CD4-positive, alpha-beta T cell (primary cell): ENCODE measurements around the gene ABCC2. TPM values are rescaled to one million over a fixed set of nuclear protein-coding genes. Genes with fewer than 3 reads are reported as not detected.

Source experiments
- ATAC-seq: fragments of 200-7000 bp; cut with Tn5 transposase; one replicate; pipeline ENCODE4 v1.10.0; 2022; ENCODE audit warnings: mild to moderate bottlenecking; ENCODE audit not compliant: poor library complexity
- CTCF ChIA-PET: fragments of 350-600 bp; sonication (Branson Sonifier 250); formaldehyde crosslinking; loops from one replicate; lab custom pipeline; 2021; ENCODE audit warnings: antibody characterized with exemption, inconsistent platforms; lab: Charles Lee
- POLR2A ChIA-PET: fragments of 350-600 bp; sonication (Branson Sonifier 250); formaldehyde crosslinking; loops from one replicate; lab custom pipeline; 2021; ENCODE audit warnings: antibody characterized with exemption, inconsistent platforms; lab: Charles Lee
- DNase-seq, 14 experiments: peaks; one replicate each; pipeline ENCODE4 v3.0.0-alpha.2; 2013 to 2020; ENCODE audit warnings: mixed read lengths in 2 of 14
- H3K27ac ChIP-seq, 2 donors: one replicate each; pipeline versions ENCODE4 v1.5.1 to v1.7.0; 2013; ENCODE audit warnings: low read length in 2 of 2, low read depth in 1 of 2, mild to moderate bottlenecking in 1 of 2
- H3K27me3 ChIP-seq, 2 experiments: 1 replicate in 1 of 2; 2 replicates in 1 of 2; pipeline versions ENCODE4 v1.6.1 to v1.7.0; 2013; ENCODE audit warnings: low read length in 2 of 2, control low read depth in 1 of 2, mild to moderate bottlenecking in 1 of 2, moderate library complexity in 1 of 2; ENCODE audit not compliant: insufficient read depth in 2 of 2, control insufficient read depth in 1 of 2
- H3K36me3 ChIP-seq: one replicate; pipeline ENCODE4 v1.6.1; 2013; ENCODE audit warnings: low read length, control low read depth; ENCODE audit not compliant: insufficient read depth
- H3K4me1 ChIP-seq: one replicate; pipeline ENCODE4 v1.6.1; 2013; ENCODE audit warnings: low read length, control low read depth; ENCODE audit not compliant: insufficient read depth
- H3K4me3 ChIP-seq: one replicate; pipeline ENCODE4 v1.5.1; 2013; ENCODE audit warnings: mild to moderate bottlenecking, low read length, moderate library complexity
- H3K9me3 ChIP-seq, 2 experiments: 1 replicate in 1 of 2; 2 replicates in 1 of 2; pipeline versions ENCODE4 v1.6.1 to v1.7.0; 2013; ENCODE audit warnings: low read length in 2 of 2, mild to moderate bottlenecking in 2 of 2, control low read depth in 1 of 2, moderate library complexity in 1 of 2; ENCODE audit not compliant: control insufficient read depth in 1 of 2, insufficient read depth in 1 of 2
- H3K27ac Mint-ChIP-seq: one replicate; pipeline ENCODE4 v1.8.0; 2020; ENCODE audit warnings: mixed read lengths
- H3K27me3 Mint-ChIP-seq: one replicate; pipeline ENCODE4 v1.8.0; 2021; ENCODE audit warnings: mixed read lengths
- H3K36me3 Mint-ChIP-seq: one replicate; pipeline ENCODE4 v1.8.0; 2021; ENCODE audit warnings: low read depth, mixed read lengths
- H3K4me1 Mint-ChIP-seq: one replicate; pipeline ENCODE4 v1.8.0; 2021; ENCODE audit warnings: low read depth, mixed read lengths
- H3K4me3 Mint-ChIP-seq: one replicate; pipeline ENCODE4 v1.8.0; 2020; ENCODE audit warnings: mild to moderate bottlenecking, mixed read lengths
- H3K9me3 Mint-ChIP-seq: one replicate; pipeline ENCODE4 v1.8.0; 2020; ENCODE audit warnings: mixed read lengths
- CTCF ChIP-seq: fragments of 200-600 bp; IDR thresholded peaks from one replicate; pipeline ENCODE4 v1.8.0; 2022; ENCODE audit warnings: antibody characterized with exemption, mild to moderate bottlenecking
- intact Hi-C, 2 experiments: fragments of 100-400 bp; cut with DNase I in 1 of 2; cut with micrococcal nuclease in 1 of 2; formaldehyde crosslinking; loops; one replicate each; pipeline versions ENCODE4 v1.15.1 to v1.9.0; 2023 to 2025; cut with DNase I, micrococcal nuclease
- total RNA-seq, 174 experiments: library from RNA in 2 of 174; stranded (reverse) in 2 of 174; gene quantifications; one replicate each; pipeline ENCODE4 v1.2.3 and lab custom pipeline; 2021 to 2026

ABCC2 gene
- total RNA-seq, 2 experiments from 2014 or later: 3.0 to 3.4 TPM

- CTCF ChIA-PET: no interaction called here
Observed at GRCh38 chr10:99770408-99771045, 11.9 kb upstream of the ABCC2 start.

GRCh38 chr10:99775850-99776249, 6.6 kb upstream of the ABCC2 start:
- CTCF ChIA-PET: no interaction called here
- POLR2A ChIA-PET: no interaction called here
- H3K4me3 Mint-ChIP-seq: no peak overlapping the region

More at GRCh38 chr10:99770408-99771045, 11.9 kb upstream of the ABCC2 start:
- no peaks in the 10 kb centered on the region for H3K36me3 ChIP-seq
- Mint-ChIP-seq H3K4me3 (no peak overlapping the region), H3K27ac (no peak overlapping the region), H3K36me3 (peaks cover 9% of the 10 kb centered on the region), H3K27me3 (no peaks in the 10 kb centered on the region), H3K4me1 (no peaks in the 10 kb centered on the region), H3K9me3 (peaks cover 2% of the 10 kb centered on the region)
- DNase-seq: no peak
- intact Hi-C loops: no loop called here
- POLR2A ChIA-PET: no interaction called here
- H3K4me3 ChIP-seq: no peak overlapping the region
- no peaks in the 10 kb centered on the region for H3K9me3 ChIP-seq
- ATAC-seq: no peak
- H3K4me1 ChIP-seq: no peaks in the 10 kb centered on the region
- TF ChIP-seq CTCF: no peak
- H3K27ac ChIP-seq: no peak overlapping the region
- H3K27me3 ChIP-seq: no peaks in the 10 kb centered on the region

DNA sequence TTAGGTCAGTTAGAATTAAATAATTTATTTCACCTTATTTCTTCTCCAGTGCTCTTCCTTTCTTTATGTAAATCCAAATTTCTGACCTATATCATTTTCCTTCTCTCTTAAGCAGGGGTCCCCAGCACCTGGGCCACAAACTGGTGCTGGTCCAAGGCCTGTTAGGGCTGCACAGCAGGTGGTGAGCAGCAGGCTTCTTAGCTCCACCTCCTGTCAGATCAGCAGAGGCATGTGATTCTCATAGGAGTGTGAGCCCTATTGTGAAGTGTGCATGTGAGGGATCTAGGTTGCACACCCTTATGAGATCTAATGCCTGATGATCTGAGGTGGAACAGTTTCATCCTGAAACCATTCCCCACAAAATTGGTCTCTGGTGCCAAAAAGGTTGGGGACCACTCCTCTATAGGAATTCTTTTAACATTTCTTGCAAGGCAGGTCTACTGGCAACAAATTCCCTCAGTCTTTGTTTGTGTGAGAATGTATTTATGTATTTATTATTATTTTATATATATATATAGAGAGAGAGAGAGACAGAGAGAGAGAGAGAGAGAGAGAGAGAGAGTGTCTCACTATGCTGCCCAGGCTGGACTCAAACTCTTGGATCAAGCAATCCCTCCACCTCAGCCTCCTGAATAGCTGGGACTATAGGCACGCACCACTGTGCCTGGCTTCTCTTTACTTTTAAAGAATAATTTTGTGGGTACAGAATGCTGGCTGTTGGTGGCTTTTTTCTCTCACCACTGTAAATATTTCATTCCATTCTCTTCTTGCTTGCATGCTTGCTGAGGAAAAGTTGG, 4.3 kb upstream of the ABCC2 start:
- H3K4me1 Mint-ChIP-seq: no peaks in the 10 kb centered on the region
- CTCF ChIA-PET: no interaction called here

More at GRCh38 chr10:99775850-99776249, 6.6 kb upstream of the ABCC2 start:
- Mint-ChIP-seq H3K36me3 (no peaks in the 10 kb centered on the region), H3K4me1 (no peaks in the 10 kb centered on the region), H3K9me3 (peaks cover 3% of the 10 kb centered on the region), H3K27me3 (no peaks in the 10 kb centered on the region), H3K27ac (no peak overlapping the region)
- H3K4me3 ChIP-seq: no peak overlapping the region
- no peaks in the 10 kb centered on the region for H3K4me1 ChIP-seq
- no peak overlapping the region for H3K27ac ChIP-seq
- peak in 2 of 14 experiments; percentile 2 to 16 for DNase-seq
- H3K9me3 ChIP-seq: no peaks in the 10 kb centered on the region
- intact Hi-C loops: no loop called here
- no peaks in the 10 kb centered on the region for H3K27me3 ChIP-seq
- no peaks in the 10 kb centered on the region for H3K36me3 ChIP-seq
- ATAC-seq: no peak
- TF ChIP-seq CTCF: no peak

More for the DNA sequence above, 4.3 kb upstream of the ABCC2 start:
- Mint-ChIP-seq H3K27me3 (no peaks in the 10 kb centered on the region), H3K9me3 (peaks cover 3% of the 10 kb centered on the region), H3K27ac (no peak overlapping the region), H3K4me3 (no peak overlapping the region), H3K36me3 (no peaks in the 10 kb centered on the region)
- POLR2A ChIA-PET: no interaction called here
- H3K36me3 ChIP-seq: no peaks in the 10 kb centered on the region
- H3K4me1 ChIP-seq: no peaks in the 10 kb centered on the region
- H3K9me3 ChIP-seq: no peaks in the 10 kb centered on the region
- intact Hi-C loops: no loop called here
- no peaks in the 10 kb centered on the region for H3K27me3 ChIP-seq
- DNase-seq (no peak), ATAC-seq (no peak)
- H3K27ac ChIP-seq: no peak overlapping the region
- H3K4me3 ChIP-seq: no peak overlapping the region
- no peak for TF ChIP-seq CTCF
